Measurements from ENCODE around the gene HEATR5A. TPM values are rescaled to one million over a fixed set of nuclear protein-coding genes. Genes with fewer than 3 reads are reported as not detected.
"Not testable (repeated sequence)": the region's sequence is repeated elsewhere in the genome, so short reads cannot be mapped to it uniquely, and the experiment has no call there.

Gene HEATR5A
- total RNA-seq, 1 donor from 2014 or later, result 40.7 TPM

GRCh38 chr14:31312934-31313333 is 107.4 kb downstream of the HEATR5A start:
- no peaks in the 10 kb centered on the region for H3K27me3 ChIP-seq (ENCODE audit: control insufficient read depth in 3 of 3, insufficient read depth in 3 of 3, low read length in 3 of 3)
- no peaks in the 10 kb centered on the region for H3K9me3 ChIP-seq (ENCODE audit: control insufficient read depth in 3 of 3, low read length in 3 of 3)
- no peak overlapping the region for H3K9ac ChIP-seq (ENCODE audit: low read depth in 1 of 3, low read length in 3 of 3)
- H3K4me3 ChIP-seq (ENCODE audit: low read length in 3 of 3), result no peak overlapping the region
- no peaks in the 10 kb centered on the region for H3K4me1 ChIP-seq (ENCODE audit: control insufficient read depth in 3 of 3, insufficient read depth in 3 of 3, low read length in 3 of 3)
- H3K27ac ChIP-seq (ENCODE audit: low read depth, low read length), result no peak overlapping the region
- H3K36me3 ChIP-seq (ENCODE audit: control insufficient read depth in 3 of 3, insufficient read depth in 3 of 3, low read length in 3 of 3), result peaks cover 14 to 41% (median 32%) of the 10 kb centered on the region in 3 donors

DNA sequence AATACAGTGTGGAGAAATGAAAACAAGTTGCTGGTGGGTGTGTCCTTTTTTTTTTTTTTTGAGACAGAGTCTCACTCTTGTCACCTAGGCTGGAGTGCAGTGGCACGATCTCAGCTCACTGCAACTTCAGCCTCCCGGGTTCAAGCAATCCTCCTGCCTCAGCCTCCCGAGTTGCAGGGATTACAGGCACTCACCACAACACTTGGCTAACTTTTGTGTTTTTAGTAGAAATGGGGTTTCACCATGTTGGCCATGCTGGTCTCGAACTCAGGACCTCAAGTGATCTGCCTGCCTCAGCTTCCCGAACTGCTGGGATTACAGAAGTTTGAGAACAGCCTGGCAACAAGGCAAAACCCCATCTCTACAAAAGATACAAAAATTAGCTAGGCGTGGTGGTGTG is 108.0 kb downstream of the HEATR5A start:
- not testable (repeated sequence) for H3K9me3 ChIP-seq (ENCODE audit: control insufficient read depth in 3 of 3, low read length in 3 of 3); H3K9ac ChIP-seq (ENCODE audit: low read depth in 1 of 3, low read length in 3 of 3); H3K27ac ChIP-seq (ENCODE audit: low read depth, low read length); H3K27me3 ChIP-seq (ENCODE audit: control insufficient read depth in 3 of 3, insufficient read depth in 3 of 3, low read length in 3 of 3); H3K4me1 ChIP-seq (ENCODE audit: control insufficient read depth in 3 of 3, insufficient read depth in 3 of 3, low read length in 3 of 3); H3K4me3 ChIP-seq (ENCODE audit: low read length in 3 of 3)
- peaks cover 14 to 41% (median 36%) of the 10 kb centered on the region in 3 donors for H3K36me3 ChIP-seq (ENCODE audit: control insufficient read depth in 3 of 3, insufficient read depth in 3 of 3, low read length in 3 of 3)

DNA sequence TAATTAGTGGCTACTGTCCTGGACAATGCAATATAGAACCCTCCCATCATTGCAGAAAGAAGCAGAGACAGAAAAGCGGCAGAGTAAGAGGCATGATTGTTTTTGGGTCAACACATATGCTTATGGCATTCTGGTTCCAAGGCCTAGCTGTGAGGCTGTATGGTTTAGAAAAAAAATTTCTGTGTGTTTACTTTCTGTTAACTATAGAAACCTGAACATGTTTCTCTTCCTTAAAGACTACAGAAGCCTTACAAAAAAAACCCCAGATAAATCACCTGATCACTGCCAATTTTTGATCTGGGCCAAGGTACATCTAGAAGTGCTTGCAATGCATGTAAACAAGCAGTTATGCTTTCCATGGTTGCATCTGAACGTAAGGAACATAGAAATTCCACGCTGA is 112.7 kb downstream of the HEATR5A start:
- Histone ChIP-seq H3K36me3 (ENCODE audit: control insufficient read depth in 3 of 3, insufficient read depth in 3 of 3, low read length in 3 of 3) (peaks cover 12 to 35% (median 30%) of the 10 kb centered on the region in 3 donors), H3K27me3 (ENCODE audit: control insufficient read depth in 3 of 3, insufficient read depth in 3 of 3, low read length in 3 of 3) (no peaks in the 10 kb centered on the region), H3K27ac (ENCODE audit: low read depth, low read length) (no peak overlapping the region), H3K9ac (ENCODE audit: low read depth in 1 of 3, low read length in 3 of 3) (no peak overlapping the region), H3K4me3 (ENCODE audit: low read length in 3 of 3) (no peak overlapping the region), H3K9me3 (ENCODE audit: control insufficient read depth in 3 of 3, low read length in 3 of 3) (no peaks in the 10 kb centered on the region), H3K4me1 (ENCODE audit: control insufficient read depth in 3 of 3, insufficient read depth in 3 of 3, low read length in 3 of 3) (no peaks in the 10 kb centered on the region)

GRCh38 chr14:31307198-31307597 is 113.2 kb downstream of the HEATR5A start:
- H3K9ac ChIP-seq (ENCODE audit: low read depth in 1 of 3, low read length in 3 of 3), result no peak overlapping the region
- no peak overlapping the region for H3K27ac ChIP-seq (ENCODE audit: low read depth, low read length)
- no peak overlapping the region for H3K4me3 ChIP-seq (ENCODE audit: low read length in 3 of 3)
- H3K36me3 ChIP-seq (ENCODE audit: control insufficient read depth in 3 of 3, insufficient read depth in 3 of 3, low read length in 3 of 3), result peaks cover 9 to 33% (median 28%) of the 10 kb centered on the region in 3 donors
- H3K4me1 ChIP-seq (ENCODE audit: control insufficient read depth in 3 of 3, insufficient read depth in 3 of 3, low read length in 3 of 3), result no peaks in the 10 kb centered on the region
- H3K27me3 ChIP-seq (ENCODE audit: control insufficient read depth in 3 of 3, insufficient read depth in 3 of 3, low read length in 3 of 3), result no peaks in the 10 kb centered on the region
- H3K9me3 ChIP-seq (ENCODE audit: control insufficient read depth in 3 of 3, low read length in 3 of 3), result no peaks in the 10 kb centered on the region

- Histone ChIP-seq H3K4me3 (ENCODE audit: low read length in 3 of 3) (no peak overlapping the region), H3K4me1 (ENCODE audit: control insufficient read depth in 3 of 3, insufficient read depth in 3 of 3, low read length in 3 of 3) (no peaks in the 10 kb centered on the region), H3K27me3 (ENCODE audit: control insufficient read depth in 3 of 3, insufficient read depth in 3 of 3, low read length in 3 of 3) (no peaks in the 10 kb centered on the region), H3K27ac (ENCODE audit: low read depth, low read length) (no peak overlapping the region), H3K36me3 (ENCODE audit: control insufficient read depth in 3 of 3, insufficient read depth in 3 of 3, low read length in 3 of 3) (peaks cover 12 to 36% (median 31%) of the 10 kb centered on the region in 3 donors), H3K9me3 (ENCODE audit: control insufficient read depth in 3 of 3, low read length in 3 of 3) (no peaks in the 10 kb centered on the region), H3K9ac (ENCODE audit: low read depth in 1 of 3, low read length in 3 of 3) (no peak overlapping the region)
Measured at GRCh38 chr14:31303654-31304053, 116.7 kb downstream of the HEATR5A start.

DNA sequence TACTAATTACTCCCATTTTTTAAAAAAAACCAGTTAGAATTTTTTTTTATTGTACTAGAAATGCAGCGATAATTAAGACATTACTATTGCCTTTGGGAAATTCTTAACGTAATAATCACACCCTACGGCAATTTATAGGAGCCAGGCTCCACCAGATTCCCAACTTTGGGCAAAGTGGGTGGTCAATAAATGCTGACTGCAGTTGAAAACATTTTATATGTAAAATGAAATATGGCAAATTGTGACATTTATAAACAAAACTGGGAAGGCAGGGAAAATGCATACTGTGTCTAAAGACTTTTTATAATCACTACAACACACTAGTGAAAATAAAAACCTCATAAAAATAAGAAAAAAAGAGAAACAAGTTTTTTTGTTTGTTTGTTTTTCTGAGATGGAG is 119.5 kb downstream of the HEATR5A start:
- H3K9ac ChIP-seq (ENCODE audit: low read depth in 1 of 3, low read length in 3 of 3), result no peak overlapping the region
- no peaks in the 10 kb centered on the region for H3K27me3 ChIP-seq (ENCODE audit: control insufficient read depth in 3 of 3, insufficient read depth in 3 of 3, low read length in 3 of 3)
- no peak overlapping the region for H3K27ac ChIP-seq (ENCODE audit: low read depth, low read length)
- peaks cover 12 to 27% (median 25%) of the 10 kb centered on the region in 3 donors for H3K36me3 ChIP-seq (ENCODE audit: control insufficient read depth in 3 of 3, insufficient read depth in 3 of 3, low read length in 3 of 3)
- H3K4me3 ChIP-seq (ENCODE audit: low read length in 3 of 3), result no peak overlapping the region
- H3K9me3 ChIP-seq (ENCODE audit: control insufficient read depth in 3 of 3, low read length in 3 of 3), result no peaks in the 10 kb centered on the region
- no peaks in the 10 kb centered on the region for H3K4me1 ChIP-seq (ENCODE audit: control insufficient read depth in 3 of 3, insufficient read depth in 3 of 3, low read length in 3 of 3)

GRCh38 chr14:31300296-31300695 is 120.1 kb downstream of the HEATR5A start:
- no peak overlapping the region for H3K27ac ChIP-seq (ENCODE audit: low read depth, low read length)
- H3K36me3 ChIP-seq (ENCODE audit: control insufficient read depth in 3 of 3, insufficient read depth in 3 of 3, low read length in 3 of 3), result peaks cover 9 to 24% (median 21%) of the 10 kb centered on the region in 3 donors
- H3K27me3 ChIP-seq (ENCODE audit: control insufficient read depth in 3 of 3, insufficient read depth in 3 of 3, low read length in 3 of 3), result no peaks in the 10 kb centered on the region
- H3K9me3 ChIP-seq (ENCODE audit: control insufficient read depth in 3 of 3, low read length in 3 of 3), result no peaks in the 10 kb centered on the region
- no peaks in the 10 kb centered on the region for H3K4me1 ChIP-seq (ENCODE audit: control insufficient read depth in 3 of 3, insufficient read depth in 3 of 3, low read length in 3 of 3)
- H3K9ac ChIP-seq (ENCODE audit: low read depth in 1 of 3, low read length in 3 of 3), result no peak overlapping the region
- no peak overlapping the region for H3K4me3 ChIP-seq (ENCODE audit: low read length in 3 of 3)

DNA sequence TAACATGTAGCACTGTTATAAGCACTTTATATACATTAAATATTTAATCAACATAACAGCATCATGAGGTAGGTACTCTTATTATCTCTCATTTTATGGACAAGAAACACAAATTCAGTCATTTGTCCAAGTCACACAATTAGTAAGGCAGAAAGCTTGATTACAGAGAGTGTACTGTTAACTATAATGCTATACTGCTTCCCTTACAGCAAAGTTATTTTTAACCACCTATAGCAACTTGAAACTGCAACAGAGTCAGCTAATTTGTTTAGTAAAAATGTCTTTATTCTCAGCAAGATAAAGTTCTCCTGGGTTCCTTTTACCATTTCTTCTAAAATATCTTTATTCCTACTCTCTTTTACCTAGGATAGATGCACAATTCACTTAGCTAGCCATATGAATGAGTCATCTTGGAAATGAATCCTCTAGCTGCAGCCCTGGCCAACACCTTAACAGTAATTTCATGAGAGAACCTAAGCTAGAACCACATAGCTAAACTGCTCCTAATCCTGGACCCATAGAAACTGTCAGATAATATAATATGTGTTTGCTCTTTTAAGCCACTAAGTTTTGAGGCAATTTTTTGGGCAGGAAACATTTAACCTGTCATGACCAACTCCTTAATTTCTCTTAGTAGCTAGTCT is 122.5 kb downstream of the HEATR5A start:
- H3K9ac ChIP-seq (ENCODE audit: low read depth in 1 of 3, low read length in 3 of 3), result no peak overlapping the region
- H3K27me3 ChIP-seq (ENCODE audit: control insufficient read depth in 3 of 3, insufficient read depth in 3 of 3, low read length in 3 of 3), result no peaks in the 10 kb centered on the region
- H3K36me3 ChIP-seq (ENCODE audit: control insufficient read depth in 3 of 3, insufficient read depth in 3 of 3, low read length in 3 of 3), result peaks cover 10 to 27% (median 19%) of the 10 kb centered on the region in 3 donors
- no peaks in the 10 kb centered on the region for H3K9me3 ChIP-seq (ENCODE audit: control insufficient read depth in 3 of 3, low read length in 3 of 3)
- no peak overlapping the region for H3K27ac ChIP-seq (ENCODE audit: low read depth, low read length)
- H3K4me1 ChIP-seq (ENCODE audit: control insufficient read depth in 3 of 3, insufficient read depth in 3 of 3, low read length in 3 of 3), result no peaks in the 10 kb centered on the region
- H3K4me3 ChIP-seq (ENCODE audit: low read length in 3 of 3), result no peak overlapping the region

- Histone ChIP-seq H3K4me3 (ENCODE audit: low read length in 3 of 3) (no peak overlapping the region), H3K4me1 (ENCODE audit: control insufficient read depth in 3 of 3, insufficient read depth in 3 of 3, low read length in 3 of 3) (no peaks in the 10 kb centered on the region), H3K36me3 (ENCODE audit: control insufficient read depth in 3 of 3, insufficient read depth in 3 of 3, low read length in 3 of 3) (peaks cover 9 to 26% (median 18%) of the 10 kb centered on the region in 3 donors), H3K27ac (ENCODE audit: low read depth, low read length) (no peak overlapping the region), H3K9ac (ENCODE audit: low read depth in 1 of 3, low read length in 3 of 3) (no peak overlapping the region), H3K9me3 (ENCODE audit: control insufficient read depth in 3 of 3, low read length in 3 of 3) (no peaks in the 10 kb centered on the region), H3K27me3 (ENCODE audit: control insufficient read depth in 3 of 3, insufficient read depth in 3 of 3, low read length in 3 of 3) (no peaks in the 10 kb centered on the region)
Measured at GRCh38 chr14:31297112-31297511, 123.2 kb downstream of the HEATR5A start.

- Histone ChIP-seq H3K9ac (ENCODE audit: low read depth in 1 of 3, low read length in 3 of 3) (no peak overlapping the region), H3K9me3 (ENCODE audit: control insufficient read depth in 3 of 3, low read length in 3 of 3) (no peaks in the 10 kb centered on the region), H3K27ac (ENCODE audit: low read depth, low read length) (no peak overlapping the region), H3K27me3 (ENCODE audit: control insufficient read depth in 3 of 3, insufficient read depth in 3 of 3, low read length in 3 of 3) (no peaks in the 10 kb centered on the region), H3K4me3 (ENCODE audit: low read length in 3 of 3) (no peak overlapping the region), H3K36me3 (ENCODE audit: control insufficient read depth in 3 of 3, insufficient read depth in 3 of 3, low read length in 3 of 3) (peaks cover 3 to 14% (median 11%) of the 10 kb centered on the region in 3 donors), H3K4me1 (ENCODE audit: control insufficient read depth in 3 of 3, insufficient read depth in 3 of 3, low read length in 3 of 3) (no peaks in the 10 kb centered on the region)
Measured at GRCh38 chr14:31294746-31295405, 125.5 kb downstream of the HEATR5A start.

Measured in skeletal muscle tissue (tissue), 4 donors.